Smooth muscle cell of the brain vasculature (primary cell): ENCODE measurements around the gene NARF.
"Not testable (repeated sequence)": the region's sequence is repeated elsewhere in the genome, so short reads cannot be mapped to it uniquely, and the experiment has no call there.

Experiments
- DNase-seq: peaks from one replicate; pipeline ENCODE4 v3.0.0-alpha.2; 2012; ENCODE audit warnings: low read depth, low spot score

The NARF gene

DNA sequence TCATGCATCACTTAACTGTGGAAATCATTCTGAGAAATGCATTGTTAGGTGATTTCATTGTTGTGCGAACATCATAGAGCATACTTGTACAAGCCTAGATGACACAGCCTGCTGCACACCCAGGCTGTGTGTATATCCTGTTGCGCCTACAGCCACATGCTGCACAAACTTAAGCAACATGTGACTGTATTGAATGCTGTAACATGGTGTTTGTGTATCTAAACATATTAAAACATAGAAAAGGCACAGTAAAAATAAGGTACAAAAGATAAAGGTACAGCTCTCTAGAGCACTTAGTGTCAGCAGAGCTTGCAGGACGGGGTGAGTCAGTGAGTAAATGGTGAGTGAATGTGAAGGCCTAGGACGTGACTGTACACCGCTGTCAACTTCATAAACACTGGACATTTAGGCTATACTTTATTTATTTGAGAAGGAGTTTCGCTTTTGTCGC is 72.9 kb downstream of the NARF start:
- DNase-seq, result no peak

DNA sequence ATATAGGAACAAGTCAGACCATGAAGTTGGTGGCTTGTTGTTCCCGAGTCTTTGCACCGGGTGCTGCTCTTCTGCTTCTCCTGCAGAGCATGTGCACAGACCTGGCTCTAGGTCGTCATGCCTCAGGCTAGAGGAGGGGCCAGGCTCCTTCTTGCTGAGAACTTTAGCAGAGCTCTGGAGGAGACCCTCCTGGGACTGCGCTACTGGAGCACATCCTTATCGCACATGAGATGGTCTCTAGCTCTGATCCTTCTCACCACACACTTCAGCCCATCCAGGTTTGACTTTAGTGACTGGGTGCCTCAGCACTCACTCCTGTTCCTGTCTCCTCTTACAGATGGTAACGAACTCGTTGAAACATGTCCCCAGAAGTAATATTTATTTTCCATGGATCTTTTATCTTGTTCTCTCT is 75.9 kb downstream of the NARF start:
- no peak for DNase-seq

DNA sequence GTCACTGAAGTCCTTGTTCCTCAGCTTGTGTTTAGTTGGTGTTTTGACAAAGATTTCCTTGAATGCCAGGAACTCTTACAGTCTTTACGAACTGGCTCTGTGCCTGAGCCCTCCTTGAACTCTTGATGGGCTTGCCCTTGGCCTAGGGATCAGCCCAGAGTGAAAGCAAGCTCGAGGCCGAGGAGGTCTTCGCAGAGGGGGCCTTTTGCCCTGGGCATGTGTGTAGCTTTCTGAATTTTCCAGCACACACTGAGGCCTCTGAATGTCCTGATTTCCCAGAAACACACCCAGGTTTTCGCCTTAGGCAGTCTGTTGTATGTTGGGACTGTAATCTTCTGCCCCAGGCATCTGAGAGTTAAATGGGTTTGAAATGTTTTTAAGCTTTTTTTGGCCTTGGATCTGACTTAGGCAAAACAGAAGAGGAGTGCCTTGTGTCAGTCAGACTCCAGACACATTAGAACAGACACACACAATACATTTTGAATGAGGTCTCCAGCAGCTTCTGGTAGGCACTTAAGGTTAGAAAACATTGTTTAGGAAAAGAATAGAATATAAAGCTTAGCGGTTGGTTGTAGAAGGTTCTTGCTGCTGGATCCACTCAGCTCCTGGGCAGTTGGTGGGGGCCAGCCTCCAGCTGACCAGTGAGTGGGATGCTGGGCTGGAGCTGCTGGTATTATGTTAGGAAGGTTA is 78.1 kb downstream of the NARF start:
- no peak for DNase-seq

DNA sequence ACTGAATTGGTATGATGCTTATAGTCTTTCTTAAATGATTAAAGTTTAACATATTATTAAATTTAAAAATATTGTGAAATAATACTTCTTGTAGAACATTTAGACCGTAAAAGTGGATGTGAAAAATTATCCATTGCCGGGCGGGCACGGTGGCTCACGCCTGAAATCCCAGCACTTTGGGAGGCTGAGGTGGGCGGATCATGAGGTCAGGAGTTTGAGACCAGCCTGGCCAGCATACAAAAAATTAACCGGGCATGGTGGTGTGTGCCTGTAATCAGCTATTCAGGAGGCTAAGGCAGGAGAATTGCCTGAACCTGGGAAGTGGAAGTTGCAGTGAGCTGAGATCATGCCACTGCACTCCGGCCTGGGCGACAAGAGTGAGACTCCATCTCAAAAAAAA is 78.7 kb downstream of the NARF start:
- DNase-seq, result not testable (repeated sequence)

DNA sequence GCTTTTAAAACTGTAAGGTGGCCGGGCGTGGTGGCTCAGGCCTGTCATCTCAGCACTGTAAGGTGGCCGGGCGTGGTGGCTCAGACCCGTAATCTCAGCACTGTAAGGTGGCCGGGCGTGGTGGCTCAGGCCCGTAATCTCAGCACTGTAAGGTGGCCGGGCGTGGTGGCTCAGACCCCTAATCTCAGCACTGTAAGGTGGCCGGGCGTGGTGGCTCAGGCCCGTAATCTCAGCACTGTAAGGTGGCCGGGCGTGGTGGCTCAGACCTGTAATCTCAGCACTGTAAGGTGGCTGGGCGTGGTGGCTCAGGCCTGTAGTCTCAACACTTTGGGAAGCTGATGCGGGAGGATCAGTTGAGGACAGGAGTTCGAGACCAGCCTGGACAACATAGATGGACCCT is 80.5 kb downstream of the NARF start:
- not testable (repeated sequence) for DNase-seq
